RKO (cell line): ENCODE results near the gene VTCN1.
"Not testable (repeated sequence)": the region's sequence is repeated elsewhere in the genome, so short reads cannot be mapped to it uniquely, and the experiment has no call there.

Experiments
- DNase-seq: peaks from one replicate; pipeline ENCODE4 v3.0.0-alpha.2; 2016; ENCODE audit warnings: low spot score

The VTCN1 gene

GRCh38 chr1:117122330-117123025 is 88.2 kb downstream of the VTCN1 start:
- no peak for DNase-seq

- DNase-seq = peak; percentile 95
Observed at GRCh38 chr1:117121589-117122329, 89.0 kb downstream of the VTCN1 start, which contains the start of gene TRIM45. TSS of gene TRIM45 (minus strand) at chr1:117121749. CDS start at chr1:117121201, 548 bp downstream.

- peak; percentile 77 for DNase-seq
Observed at GRCh38 chr1:117120774-117121588, 89.7 kb downstream of the VTCN1 start.

- not testable (repeated sequence) for DNase-seq
Observed at GRCh38 chr1:117119144-117119543, 91.6 kb downstream of the VTCN1 start.

- no peak for DNase-seq
Observed at GRCh38 chr1:117118137-117118536, 92.6 kb downstream of the VTCN1 start.

GRCh38 chr1:117117697-117118096 is 93.0 kb downstream of the VTCN1 start:
- no peak for DNase-seq

GRCh38 chr1:117116784-117117130 is 94.0 kb downstream of the VTCN1 start:
- no peak for DNase-seq

- no peak for DNase-seq
Observed at GRCh38 chr1:117116090-117116783, 94.5 kb downstream of the VTCN1 start.

- no peak for DNase-seq
Observed at GRCh38 chr1:117114877-117115276, 95.8 kb downstream of the VTCN1 start.

- DNase-seq = no peak
Observed at GRCh38 chr1:117113199-117113598, 97.5 kb downstream of the VTCN1 start.

- no peak for DNase-seq
Observed at GRCh38 chr1:117112047-117112717, 98.5 kb downstream of the VTCN1 start.

- DNase-seq = no peak
Observed at GRCh38 chr1:117110774-117111173, 100.0 kb downstream of the VTCN1 start.

GRCh38 chr1:117107364-117107763 is 103.4 kb downstream of the VTCN1 start:
- DNase-seq = no peak

GRCh38 chr1:117106478-117106877 is 104.2 kb downstream of the VTCN1 start:
- DNase-seq = peak; percentile 43

GRCh38 chr1:117105722-117106121 is 105.0 kb downstream of the VTCN1 start:
- no peak for DNase-seq

GRCh38 chr1:117104986-117105385 is 105.7 kb downstream of the VTCN1 start:
- DNase-seq = no peak

- not testable (repeated sequence) for DNase-seq
Observed at GRCh38 chr1:117101858-117102257, 108.9 kb downstream of the VTCN1 start.

GRCh38 chr1:117101334-117101733 is 109.4 kb downstream of the VTCN1 start:
- no peak for DNase-seq

- DNase-seq = no peak
Observed at GRCh38 chr1:117098287-117098890, 112.3 kb downstream of the VTCN1 start.

GRCh38 chr1:117097443-117097842 is 113.3 kb downstream of the VTCN1 start:
- DNase-seq = no peak

GRCh38 chr1:117096951-117097408 is 113.7 kb downstream of the VTCN1 start:
- DNase-seq = no peak
